Neural cell (in vitro differentiated cells): ENCODE data around the gene SDK1. TPM values are rescaled to one million over a fixed set of nuclear protein-coding genes. Genes with fewer than 3 reads are reported as not detected.

Experiments
- H2AFZ ChIP-seq: fragments of 200-600, 300-800 bp; sonication (generic), shearing (Covaris generic); 2 replicates; pipeline ENCODE4 v1.6.0; 2014; ENCODE audit warnings: low read depth, mild to moderate bottlenecking, antibody characterized with exemption, low read length, moderate library complexity
- H3F3A ChIP-seq: fragments of 200-600 bp; shearing (Covaris generic); 2 replicates; pipeline ENCODE4 v1.6.1; 2016; ENCODE audit warnings: mild to moderate bottlenecking, moderate library complexity, mixed read lengths, antibody characterized with exemption, low read length; ENCODE audit not compliant: insufficient read depth, poor library complexity, severe bottlenecking
- H3K27ac ChIP-seq: fragments of 200-600, 300-800 bp; sonication (generic), shearing (Covaris generic); 2 replicates; pipeline ENCODE4 v1.5.1; 2014; ENCODE audit warnings: mild to moderate bottlenecking, low read length, moderate library complexity
- H3K27me3 ChIP-seq: fragments of 300-800, 200-600 bp; sonication (generic), shearing (Covaris generic); 2 replicates; pipeline ENCODE4 v1.6.0; 2014; ENCODE audit warnings: mild to moderate bottlenecking, low read depth, low read length, moderate library complexity; ENCODE audit not compliant: insufficient read depth
- H3K36me3 ChIP-seq: fragments of 300-800, 200-600 bp; sonication (generic), shearing (Covaris generic); 2 replicates; pipeline ENCODE4 v1.5.1; 2014; ENCODE audit warnings: mild to moderate bottlenecking, antibody characterized with exemption, low read length, moderate library complexity; ENCODE audit not compliant: insufficient read depth
- H3K4me2 ChIP-seq: fragments of 300-800, 200-600 bp; sonication (generic), shearing (Covaris generic); 2 replicates; pipeline ENCODE4 v1.6.0; 2014; ENCODE audit warnings: mild to moderate bottlenecking, low read length
- H3K4me3 ChIP-seq: fragments of 300-800, 200-600 bp; sonication (generic), shearing (Covaris generic); 2 replicates; pipeline ENCODE4 v1.5.1; 2014; ENCODE audit warnings: mild to moderate bottlenecking, low read length, moderate library complexity
- H3K79me2 ChIP-seq: fragments of 200-600 bp; shearing (Covaris generic); replicated peaks from 2 replicates; pipeline ENCODE4 v1.6.0; 2014; ENCODE audit warnings: mild to moderate bottlenecking, low read length, moderate library complexity; ENCODE audit not compliant: insufficient read depth
- H3K9ac ChIP-seq: fragments of 300-800, 200-600 bp; sonication (generic), shearing (Covaris generic); 2 replicates; pipeline ENCODE4 v1.6.1; 2016; ENCODE audit warnings: mild to moderate bottlenecking, low read length, mixed read lengths
- H3K9me2 ChIP-seq: fragments of 200-600 bp; shearing (Covaris generic); 2 replicates; pipeline ENCODE4 v1.6.1; 2016; ENCODE audit warnings: mild to moderate bottlenecking, low read length, mixed read lengths; ENCODE audit not compliant: insufficient read depth
- H3K9me3 ChIP-seq: fragments of 200-600, 300-800 bp; sonication (generic), shearing (Covaris generic); 2 replicates; pipeline ENCODE4 v1.6.1; 2016; ENCODE audit warnings: mild to moderate bottlenecking, mixed run types, low read length, moderate library complexity, mixed read lengths
- H4K20me1 ChIP-seq: fragments of 200-600 bp; shearing (Covaris generic); 2 replicates; pipeline ENCODE4 v1.6.1; 2016; ENCODE audit warnings: mild to moderate bottlenecking, mixed run types; ENCODE audit not compliant: insufficient read depth
- EP300 ChIP-seq: fragments of 450-650 bp; conservative IDR thresholded peaks from 2 replicates; pipeline ENCODE4 v1.6.1; 2014; ENCODE audit warnings: antibody characterized with exemption, mild to moderate bottlenecking, moderate library complexity; ENCODE audit not compliant: poor library complexity, severe bottlenecking
- EZH2 ChIP-seq: fragments of 200-600, 300-800 bp; shearing (Covaris generic), sonication (generic); IDR thresholded peaks from 2 replicates; pipeline ENCODE4 v1.6.1; 2014; ENCODE audit warnings: antibody characterized with exemption, low read length, borderline replicate concordance, mild to moderate bottlenecking; ENCODE audit not compliant: insufficient read depth, poor library complexity, severe bottlenecking
- MXI1 ChIP-seq: fragments of 450-650 bp; conservative IDR thresholded peaks from 2 replicates; pipeline ENCODE4 v1.6.1; 2014; ENCODE audit warnings: antibody characterized with exemption, mild to moderate bottlenecking; ENCODE audit not compliant: poor library complexity, severe bottlenecking
- POLR2AphosphoS5 ChIP-seq: IDR thresholded peaks from 2 replicates; pipeline ENCODE4 v1.6.1; 2012
- RAD21 ChIP-seq: fragments of 450-650 bp; conservative IDR thresholded peaks from 2 replicates; pipeline ENCODE4 v1.6.1; 2014; ENCODE audit warnings: antibody characterized with exemption, mild to moderate bottlenecking, moderate library complexity
- REST ChIP-seq: IDR thresholded peaks from 2 replicates; pipeline ENCODE4 v1.6.1; 2012; ENCODE audit warnings: borderline replicate concordance
- SMC3 ChIP-seq: fragments of 450-650 bp; conservative IDR thresholded peaks from 2 replicates; pipeline ENCODE4 v1.6.1; 2014; ENCODE audit warnings: antibody characterized with exemption, mild to moderate bottlenecking, moderate library complexity; ENCODE audit not compliant: poor library complexity
- TAF1 ChIP-seq: IDR thresholded peaks from 2 replicates; pipeline ENCODE4 v1.6.1; 2012; ENCODE audit warnings: low read depth
- polyA plus RNA-seq: library from polyadenylated mRNA; depleted of rRNA; stranded (reverse); fragments of >200 nt; gene quantifications from 2 replicates; pipeline ENCODE4 v1.2.3, GENCODE V29; 2014
- TF ChIP-seq, protein P1 (sequence below): fragments of 450-650 bp; IDR thresholded peaks from 2 replicates; pipeline ENCODE4 v1.5.1; 2014; ENCODE audit warnings: antibody characterized with exemption, mild to moderate bottlenecking, moderate library complexity; ENCODE audit not compliant: poor library complexity, severe bottlenecking

The SDK1 gene
- polyA plus RNA-seq, 1 donor from 2014 or later: 2.7 TPM

DNA sequence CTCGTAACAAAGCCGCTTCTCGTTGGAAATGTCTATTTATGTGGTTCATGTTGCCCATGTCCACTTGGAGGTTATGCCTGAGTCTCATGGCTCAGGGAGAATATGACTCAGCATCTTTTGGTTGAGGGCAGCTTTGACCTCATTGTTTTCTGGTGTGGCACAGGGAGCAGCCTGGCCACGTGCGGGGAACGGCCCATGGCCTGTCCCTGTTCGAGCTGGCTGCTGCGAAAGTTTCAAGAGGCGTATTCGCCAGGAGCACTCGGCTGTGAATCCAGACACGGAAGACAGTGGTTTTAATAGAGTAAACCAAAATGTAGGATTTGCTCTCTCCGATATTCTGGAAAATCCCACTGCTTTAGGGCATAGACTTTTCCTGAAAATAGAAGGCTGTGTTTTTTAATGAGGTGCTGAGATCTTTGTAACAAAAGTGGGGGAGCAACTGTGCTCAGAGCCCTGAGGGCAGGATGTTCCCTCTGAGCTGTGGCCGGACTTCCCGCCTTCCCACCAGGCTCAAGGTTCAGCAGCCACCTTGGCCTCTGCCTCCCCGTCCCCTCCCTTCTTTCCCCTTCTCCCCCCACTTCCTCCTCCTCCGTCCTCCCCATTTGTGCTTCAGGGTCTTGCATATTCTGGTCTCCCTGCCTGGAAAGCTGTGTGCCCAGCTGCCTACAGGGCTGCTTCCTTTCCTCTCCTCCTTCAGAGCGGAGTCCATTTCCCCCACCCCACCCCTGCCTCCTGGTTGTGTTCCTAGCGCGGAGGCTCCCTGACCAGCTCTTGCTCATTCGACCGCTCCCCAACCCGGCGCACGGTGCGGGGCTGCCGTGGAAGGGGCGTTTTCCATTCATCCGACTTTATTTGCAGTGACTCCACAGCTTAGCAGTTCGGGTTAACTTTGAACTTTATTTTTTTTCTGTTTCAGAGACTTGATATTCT is 642.0 kb downstream of the SDK1 start:
- no peak overlapping the region for H3K27ac ChIP-seq
- H3K27me3 ChIP-seq: no peaks in the 10 kb centered on the region
- no peak overlapping the region for H2AFZ ChIP-seq
- no peaks in the 10 kb centered on the region for H3K36me3 ChIP-seq
- no peaks in the 10 kb centered on the region for H3K9me2 ChIP-seq
- H3K4me3 ChIP-seq: no peak overlapping the region
- TF ChIP-seq EZH2 (no peak), POLR2AphosphoS5 (no peak), RAD21 (no peak), MXI1 (no peak), REST (no peak), EP300 (no peak), TAF1 (no peak), SMC3 (no peak)
- TF ChIP-seq, protein P1, sequence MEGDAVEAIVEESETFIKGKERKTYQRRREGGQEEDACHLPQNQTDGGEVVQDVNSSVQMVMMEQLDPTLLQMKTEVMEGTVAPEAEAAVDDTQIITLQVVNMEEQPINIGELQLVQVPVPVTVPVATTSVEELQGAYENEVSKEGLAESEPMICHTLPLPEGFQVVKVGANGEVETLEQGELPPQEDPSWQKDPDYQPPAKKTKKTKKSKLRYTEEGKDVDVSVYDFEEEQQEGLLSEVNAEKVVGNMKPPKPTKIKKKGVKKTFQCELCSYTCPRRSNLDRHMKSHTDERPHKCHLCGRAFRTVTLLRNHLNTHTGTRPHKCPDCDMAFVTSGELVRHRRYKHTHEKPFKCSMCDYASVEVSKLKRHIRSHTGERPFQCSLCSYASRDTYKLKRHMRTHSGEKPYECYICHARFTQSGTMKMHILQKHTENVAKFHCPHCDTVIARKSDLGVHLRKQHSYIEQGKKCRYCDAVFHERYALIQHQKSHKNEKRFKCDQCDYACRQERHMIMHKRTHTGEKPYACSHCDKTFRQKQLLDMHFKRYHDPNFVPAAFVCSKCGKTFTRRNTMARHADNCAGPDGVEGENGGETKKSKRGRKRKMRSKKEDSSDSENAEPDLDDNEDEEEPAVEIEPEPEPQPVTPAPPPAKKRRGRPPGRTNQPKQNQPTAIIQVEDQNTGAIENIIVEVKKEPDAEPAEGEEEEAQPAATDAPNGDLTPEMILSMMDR: no peak
- no peak overlapping the region for H3K4me2 ChIP-seq
- H3F3A ChIP-seq: no peaks in the 10 kb centered on the region
- H3K9ac ChIP-seq: no peak overlapping the region
- H3K9me3 ChIP-seq: no peaks in the 10 kb centered on the region
- H3K79me2 ChIP-seq: no peaks in the 10 kb centered on the region
- no peaks in the 10 kb centered on the region for H4K20me1 ChIP-seq

- no peaks in the 10 kb centered on the region for H3K9me2 ChIP-seq
- H4K20me1 ChIP-seq: no peaks in the 10 kb centered on the region
- TF ChIP-seq REST: no peak
- no peaks in the 10 kb centered on the region for H3K9me3 ChIP-seq
- no peak overlapping the region for H3K4me3 ChIP-seq
- H3K79me2 ChIP-seq: no peaks in the 10 kb centered on the region
- H3K36me3 ChIP-seq: no peaks in the 10 kb centered on the region
- H3K9ac ChIP-seq: no peak overlapping the region
- H2AFZ ChIP-seq: no peak overlapping the region
- H3K27ac ChIP-seq: no peak overlapping the region
- no peak overlapping the region for H3K4me2 ChIP-seq
- no peaks in the 10 kb centered on the region for H3F3A ChIP-seq
- no peaks in the 10 kb centered on the region for H3K27me3 ChIP-seq
Observed at GRCh38 chr7:3943779-3944520, 642.9 kb downstream of the SDK1 start.
